OCI-LY7 (cell line): ENCODE data around the gene GNG5. TPM values are rescaled to one million over a fixed set of nuclear protein-coding genes. Genes with fewer than 3 reads are reported as not detected.

Experiments used
- BruUV-seq: library from RNA; stranded (reverse); fragments of 400-500 nt; replicated peaks from 2 replicates; lab custom pipeline; 2021; lab: Mats Ljungman, UMichigan
- CTCF ChIA-PET: fragments of 300-600 bp; sonication (Branson Sonifier 250); formaldehyde crosslinking; loops from one replicate; lab custom pipeline; 2022; ENCODE audit warnings: antibody characterized with exemption; ENCODE audit not compliant: unreplicated experiment; lab: Charles Lee
- POLR2A ChIA-PET: fragments of 300-600 bp; sonication (Branson Sonifier 250); formaldehyde crosslinking; loops from one replicate; lab custom pipeline; 2022; ENCODE audit warnings: antibody characterized with exemption; lab: Charles Lee
- DNase-seq: peaks from one replicate; pipeline ENCODE4 v3.0.0-alpha.2; 2015; ENCODE audit warnings: low spot score
- H2AFZ ChIP-seq: fragments of 200-600 bp; sonication (generic), shearing (Covaris generic); 2 replicates; pipeline ENCODE4 v1.6.1; 2014; ENCODE audit warnings: mild to moderate bottlenecking, antibody characterized with exemption, low read length, moderate library complexity
- H3K27ac ChIP-seq: fragments of 200-600 bp; sonication (generic); 2 replicates; pipeline ENCODE4 v1.5.1; 2014; ENCODE audit warnings: mixed run types, low read depth, mild to moderate bottlenecking, moderate library complexity, low read length, inconsistent platforms; ENCODE audit not compliant: poor library complexity, severe bottlenecking
- H3K36me3 ChIP-seq: fragments of 200-600 bp; sonication (generic); 2 replicates; pipeline ENCODE4 v1.6.1; 2014; ENCODE audit warnings: mild to moderate bottlenecking, antibody characterized with exemption, low read length, moderate library complexity, mixed read lengths; ENCODE audit not compliant: insufficient read depth
- H3K4me1 ChIP-seq: fragments of 200-600 bp; sonication (generic); 2 replicates; pipeline ENCODE4 v1.5.1; 2014; ENCODE audit warnings: mild to moderate bottlenecking, low read length; ENCODE audit not compliant: insufficient read depth, poor library complexity, severe bottlenecking
- H3K4me2 ChIP-seq: fragments of 200-600 bp; sonication (generic); 2 replicates; pipeline ENCODE4 v1.6.1; 2014; ENCODE audit warnings: mild to moderate bottlenecking, low read length
- H3K4me3 ChIP-seq: fragments of 200-600 bp; sonication (generic); 2 replicates; pipeline ENCODE4 v1.5.1; 2014; ENCODE audit warnings: mild to moderate bottlenecking, low read depth, low read length; ENCODE audit not compliant: poor library complexity, severe bottlenecking
- H3K79me2 ChIP-seq: fragments of 200-600 bp; sonication (generic); 2 replicates; pipeline ENCODE4 v1.6.1; 2016; ENCODE audit warnings: low read depth, mild to moderate bottlenecking, low read length, moderate library complexity, mixed read lengths; ENCODE audit not compliant: insufficient read depth
- H3K9me2 ChIP-seq: fragments of 200-600 bp; sonication (generic); 2 replicates; pipeline ENCODE4 v1.6.1; 2016; ENCODE audit warnings: mild to moderate bottlenecking, low read length, mixed read lengths; ENCODE audit not compliant: insufficient read depth
- H3K9me3 ChIP-seq: fragments of 200-600 bp; sonication (generic); 2 replicates; pipeline ENCODE4 v1.6.1; 2014; ENCODE audit warnings: mild to moderate bottlenecking, mixed run types, low read length, mixed read lengths
- H4K20me1 ChIP-seq: fragments of 200-600 bp; sonication (generic); 2 replicates; pipeline ENCODE4 v1.6.1; 2014; ENCODE audit warnings: mild to moderate bottlenecking, antibody characterized with exemption, low read length, moderate library complexity, mixed read lengths; ENCODE audit not compliant: insufficient read depth
- EZH2phosphoT487 ChIP-seq: fragments of 200-600 bp; sonication (generic); IDR thresholded peaks from 2 replicates; pipeline ENCODE4 v1.6.1; 2018; ENCODE audit warnings: low read depth, borderline replicate concordance, mild to moderate bottlenecking, mixed run types, antibody characterized with exemption, low read length, moderate library complexity, mixed read lengths
- intact Hi-C: fragments of 100-400 bp; cut with micrococcal nuclease; formaldehyde crosslinking; loops from one replicate; pipeline ENCODE4 v1.10.0; 2022; ENCODE audit not compliant: unreplicated experiment
- total RNA-seq, 2 experiments: library from RNA; depleted of rRNA in 1 of 2; stranded (reverse); fragments of >200 nt in 1 of 2; shearing (Covaris generic) in 1 of 2; gene quantifications; 2 replicates each; pipeline ENCODE4 v1.2.3, GENCODE V29; 2014 to 2022
- TF ChIP-seq, protein P1 (sequence below): fragments of 200-600 bp; sonication (generic); conservative IDR thresholded peaks from 2 replicates; pipeline ENCODE4 v1.5.1; 2014; ENCODE audit warnings: mild to moderate bottlenecking, antibody characterized with exemption, low read length, moderate library complexity, mixed read lengths

The GNG5 gene
- total RNA-seq, 2 experiments from 2014 or later: 45.1 to 115 TPM

DNA sequence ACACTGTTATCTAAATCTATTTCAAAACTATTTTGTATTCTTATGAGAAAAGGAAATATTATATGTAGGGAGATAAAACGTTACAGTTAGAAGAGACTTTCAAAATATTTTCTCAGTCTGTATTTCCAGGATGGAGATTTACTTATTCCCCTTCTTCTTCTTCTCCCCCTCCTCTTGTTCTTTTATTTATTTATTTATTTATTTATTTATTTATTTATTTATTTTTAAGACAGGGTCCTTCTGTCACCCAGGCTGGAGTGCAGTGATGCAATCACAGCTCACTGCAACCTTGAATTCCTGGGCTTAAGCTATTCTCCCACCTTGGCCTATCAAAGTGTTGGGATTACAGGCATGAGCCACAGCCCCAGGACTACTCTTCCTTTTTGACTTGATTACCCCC is 30.2 kb downstream of the GNG5 start:
- intact Hi-C loops: no loop called here
- peaks cover 18% of the 10 kb centered on the region for H3K79me2 ChIP-seq
- no peak for DNase-seq
- no peaks in the 10 kb centered on the region for H3K9me2 ChIP-seq
- H3K36me3 ChIP-seq: peaks cover 2% of the 10 kb centered on the region
- peaks cover 14% of the 10 kb centered on the region for H3K4me1 ChIP-seq
- ChIA-PET POLR2A (no interaction called here), CTCF (no interaction called here)
- no peak overlapping the region for H2AFZ ChIP-seq
- H3K27ac ChIP-seq: no peak overlapping the region
- BruUV-seq: no TSS peak
- no peak overlapping the region for H3K4me3 ChIP-seq
- H3K9me3 ChIP-seq: peaks cover 8% of the 10 kb centered on the region
- H4K20me1 ChIP-seq: 0 out of 2 replicates have a peak, but pooled peaks cover 3% of the 10 kb centered on the region
- H3K4me2 ChIP-seq: no peak overlapping the region
- TF ChIP-seq, protein P1, sequence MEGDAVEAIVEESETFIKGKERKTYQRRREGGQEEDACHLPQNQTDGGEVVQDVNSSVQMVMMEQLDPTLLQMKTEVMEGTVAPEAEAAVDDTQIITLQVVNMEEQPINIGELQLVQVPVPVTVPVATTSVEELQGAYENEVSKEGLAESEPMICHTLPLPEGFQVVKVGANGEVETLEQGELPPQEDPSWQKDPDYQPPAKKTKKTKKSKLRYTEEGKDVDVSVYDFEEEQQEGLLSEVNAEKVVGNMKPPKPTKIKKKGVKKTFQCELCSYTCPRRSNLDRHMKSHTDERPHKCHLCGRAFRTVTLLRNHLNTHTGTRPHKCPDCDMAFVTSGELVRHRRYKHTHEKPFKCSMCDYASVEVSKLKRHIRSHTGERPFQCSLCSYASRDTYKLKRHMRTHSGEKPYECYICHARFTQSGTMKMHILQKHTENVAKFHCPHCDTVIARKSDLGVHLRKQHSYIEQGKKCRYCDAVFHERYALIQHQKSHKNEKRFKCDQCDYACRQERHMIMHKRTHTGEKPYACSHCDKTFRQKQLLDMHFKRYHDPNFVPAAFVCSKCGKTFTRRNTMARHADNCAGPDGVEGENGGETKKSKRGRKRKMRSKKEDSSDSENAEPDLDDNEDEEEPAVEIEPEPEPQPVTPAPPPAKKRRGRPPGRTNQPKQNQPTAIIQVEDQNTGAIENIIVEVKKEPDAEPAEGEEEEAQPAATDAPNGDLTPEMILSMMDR: no peak
- no peak for TF ChIP-seq EZH2phosphoT487

DNA sequence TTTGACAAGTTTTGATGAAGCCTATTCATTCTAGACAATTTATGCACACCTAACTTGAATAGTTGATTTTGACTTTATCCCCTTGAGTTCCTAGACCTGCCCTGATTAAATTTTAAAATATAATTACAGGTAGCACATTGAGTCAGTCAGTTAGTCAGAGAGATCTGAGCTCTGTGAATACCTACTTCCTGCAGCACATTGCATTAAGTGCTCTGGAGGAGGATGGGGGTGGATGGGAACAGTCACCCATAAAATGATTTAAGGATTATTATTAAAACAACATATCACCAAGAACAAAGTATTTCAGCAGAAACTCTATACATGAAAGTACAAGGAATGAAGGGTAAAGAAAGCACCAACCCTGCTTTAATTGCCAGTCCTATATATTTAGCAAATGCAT is 39.1 kb downstream of the GNG5 start:
- no TSS peak for BruUV-seq
- no peak for TF ChIP-seq EZH2phosphoT487
- TF ChIP-seq, protein P1: no peak
- Histone ChIP-seq H3K4me2 (no peak overlapping the region), H3K79me2 (no peaks in the 10 kb centered on the region), H3K36me3 (no peaks in the 10 kb centered on the region), H4K20me1 (no peaks in the 10 kb centered on the region), H3K4me3 (no peak overlapping the region), H3K9me3 (no peaks in the 10 kb centered on the region), H2AFZ (no peak overlapping the region), H3K4me1 (no peaks in the 10 kb centered on the region), H3K27ac (no peak overlapping the region), H3K9me2 (no peaks in the 10 kb centered on the region)
- DNase-seq: no peak
- ChIA-PET CTCF (no interaction called here), POLR2A (interaction anchor here (1.4 kb wide), 1 partner anchor 11 kb away, joined by 4 read pairs; the partner anchor contains the start of gene RPF1)
- intact Hi-C loops: no loop called here

DNA sequence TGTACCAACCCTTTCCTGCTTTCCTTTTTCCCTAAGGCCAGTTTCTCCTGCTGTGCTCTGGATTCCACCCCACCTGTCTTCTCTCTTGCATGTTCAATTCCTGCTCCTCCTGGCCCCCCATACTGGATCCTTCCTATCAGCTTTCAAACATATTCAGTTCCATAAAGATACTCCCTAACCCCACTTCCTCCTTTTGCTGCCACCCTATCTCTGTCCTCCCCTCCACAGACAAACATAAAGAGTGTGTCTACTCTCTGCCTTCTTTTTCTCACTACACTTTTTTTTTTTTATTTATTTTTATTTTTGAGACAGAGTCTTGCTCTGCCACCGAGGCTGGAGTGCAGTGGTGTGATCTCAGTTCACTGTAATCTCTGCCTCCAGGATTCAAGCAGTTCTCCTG is 44.3 kb downstream of the GNG5 start:
- no peaks in the 10 kb centered on the region for H3K79me2 ChIP-seq
- no peaks in the 10 kb centered on the region for H3K9me2 ChIP-seq
- DNase-seq: no peak
- CTCF ChIA-PET: no interaction called here
- H2AFZ ChIP-seq: no peak overlapping the region
- intact Hi-C loops: no loop called here
- H3K9me3 ChIP-seq: no peaks in the 10 kb centered on the region
- no peaks in the 10 kb centered on the region for H4K20me1 ChIP-seq
- TF ChIP-seq, protein P1: no peak
- TF ChIP-seq EZH2phosphoT487: no peak
- no peaks in the 10 kb centered on the region for H3K4me1 ChIP-seq
- no peak overlapping the region for H3K4me2 ChIP-seq
- no peak overlapping the region for H3K27ac ChIP-seq
- no TSS peak for BruUV-seq
- POLR2A ChIA-PET: interaction anchor here (0.5 to 0.6 kb wide), 2 partner anchors 160 to 1647 kb away, joined by 3 read pairs; no protein-coding TSS in a partner anchor
- H3K36me3 ChIP-seq: no peaks in the 10 kb centered on the region
- H3K4me3 ChIP-seq: no peak overlapping the region
